ENCODE data around the gene NFE2L3.
"Not testable (repeated sequence)": the region's sequence is repeated elsewhere in the genome, so short reads cannot be mapped to it uniquely, and the experiment has no call there.

The NFE2L3 gene

DNA sequence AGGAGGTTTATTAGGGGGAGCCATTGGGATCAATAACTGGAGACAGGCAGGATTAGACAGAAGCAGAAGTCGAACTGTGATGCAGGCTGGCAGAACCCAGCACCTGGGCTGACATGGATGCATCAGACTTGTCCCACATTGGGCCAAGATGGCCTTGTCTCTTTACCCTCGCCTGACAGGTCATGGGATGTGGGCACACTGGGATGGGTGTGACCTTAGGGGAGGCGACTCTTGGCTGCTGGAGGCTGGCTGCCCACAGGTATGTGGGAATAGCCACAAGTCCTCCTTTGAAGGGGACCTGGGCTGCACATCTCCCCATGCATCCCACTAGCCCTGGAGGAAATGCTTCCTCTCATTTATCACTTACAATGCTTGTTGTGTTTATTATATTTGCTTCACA, 17.3 kb downstream of the NFE2L3 start:
- DNase-seq, result no peak

GRCh38 chr7:26170663-26171062, 18.7 kb downstream of the NFE2L3 start:
- DNase-seq, result no peak

GRCh38 chr7:26171601-26172000, 19.6 kb downstream of the NFE2L3 start:
- DNase-seq, result no peak

DNA sequence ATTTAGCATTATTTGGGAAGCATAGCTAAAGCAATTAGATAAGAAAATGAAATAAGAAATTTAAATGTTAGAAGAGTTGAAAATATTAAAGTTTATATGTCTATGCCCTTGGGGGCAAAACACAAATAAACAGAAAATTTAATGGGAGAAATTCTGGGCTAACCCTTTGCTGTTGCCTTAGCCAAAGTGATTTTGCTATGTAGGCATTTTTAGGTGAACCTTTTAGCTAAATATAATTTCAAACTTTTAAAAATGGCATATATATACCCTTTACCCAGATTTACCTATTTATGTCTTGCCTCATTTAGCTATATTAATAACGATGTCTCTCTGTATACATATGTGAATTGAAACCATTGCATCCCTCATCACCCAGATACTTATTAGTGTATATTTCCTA, 20.1 kb downstream of the NFE2L3 start:
- DNase-seq, result no peak

- not testable (repeated sequence) for DNase-seq
Measured at GRCh38 chr7:26175903-26176302, 23.9 kb downstream of the NFE2L3 start.

- not testable (repeated sequence) for DNase-seq
Measured at GRCh38 chr7:26176696-26177095, 24.7 kb downstream of the NFE2L3 start.

DNA sequence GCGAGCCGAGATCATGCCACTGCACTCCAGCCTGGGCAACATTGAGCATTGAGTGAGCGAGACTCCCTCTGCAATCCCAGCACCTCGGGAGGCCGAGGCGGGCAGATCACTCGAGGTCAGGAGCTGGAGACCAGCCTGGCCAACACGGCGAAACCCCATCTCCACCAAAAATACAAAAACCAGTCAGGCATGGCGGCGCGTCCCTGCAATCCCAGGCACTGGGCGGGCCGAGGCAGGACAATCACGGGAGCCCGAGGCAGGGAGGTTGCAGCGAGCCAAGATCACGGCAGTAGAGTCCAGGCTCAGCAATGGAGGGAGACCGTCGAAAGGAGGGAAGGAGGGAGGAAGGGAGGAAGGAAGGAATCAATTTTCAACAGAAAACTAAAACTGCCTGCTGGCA, 25.3 kb downstream of the NFE2L3 start:
- DNase-seq, result not testable (repeated sequence)

DNA sequence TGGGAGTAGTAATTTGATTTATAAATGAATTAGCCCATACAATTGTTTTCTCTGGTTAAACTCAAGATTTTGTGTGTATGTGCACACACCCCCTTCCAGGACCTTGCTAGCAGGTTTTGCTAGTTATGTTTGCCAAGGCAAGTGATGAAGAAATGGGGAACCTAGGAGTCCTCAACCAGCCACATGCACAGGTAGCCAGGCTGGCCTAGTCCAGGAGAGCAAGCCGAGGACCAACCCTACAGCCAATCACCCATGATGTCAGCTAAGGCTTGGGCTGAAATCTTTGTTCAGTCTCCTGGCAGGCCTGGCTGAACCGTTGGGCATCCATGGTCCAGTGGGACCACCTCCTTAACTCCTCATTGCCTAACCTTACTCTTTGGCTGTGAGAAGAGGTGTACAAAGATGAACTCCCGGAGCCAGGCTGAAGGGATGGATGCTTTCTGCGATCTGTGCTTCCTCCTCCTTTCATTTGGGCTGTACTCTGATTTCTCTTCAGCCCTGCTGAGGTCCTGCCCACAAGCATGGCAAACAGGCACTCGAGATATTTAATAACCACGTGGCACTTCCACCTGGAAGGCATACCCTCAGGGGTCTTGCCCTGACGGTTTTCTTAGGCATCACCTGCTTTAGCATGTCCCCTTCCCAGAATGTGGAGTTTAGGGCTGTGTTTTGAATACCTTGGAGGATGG, 26.4 kb downstream of the NFE2L3 start:
- DNase-seq, result no peak

GRCh38 chr7:26179422-26179821, 27.4 kb downstream of the NFE2L3 start:
- DNase-seq, result no peak

- DNase-seq, result no peak
Measured at GRCh38 chr7:26179826-26180497, 28.0 kb downstream of the NFE2L3 start.

GRCh38 chr7:26180792-26181198, 28.8 kb downstream of the NFE2L3 start:
- no peak for DNase-seq

- no peak for DNase-seq
Measured at GRCh38 chr7:26181474-26182227, 29.7 kb downstream of the NFE2L3 start.

- no peak for DNase-seq
Measured at GRCh38 chr7:26182283-26182682, 30.3 kb downstream of the NFE2L3 start.

DNA sequence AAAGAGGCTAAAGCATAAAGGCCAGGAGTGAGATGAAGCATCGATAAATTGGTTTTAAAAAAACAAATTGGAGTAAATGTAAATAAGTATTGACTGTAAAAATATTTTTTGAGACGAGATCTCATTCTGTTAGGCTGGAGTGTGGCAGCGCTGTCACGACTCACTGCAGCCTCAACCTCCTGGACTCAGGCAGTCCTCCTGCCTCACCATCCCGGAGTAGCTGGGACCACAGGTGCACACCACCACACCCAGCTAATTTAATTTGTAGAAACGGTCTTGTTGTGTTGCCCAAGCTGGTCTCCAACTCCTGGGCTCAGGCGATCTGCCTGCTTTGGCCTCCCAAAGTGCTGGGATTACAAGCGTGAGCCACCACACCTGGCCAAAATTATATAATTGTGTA, 30.7 kb downstream of the NFE2L3 start:
- DNase-seq, result no peak

DNA sequence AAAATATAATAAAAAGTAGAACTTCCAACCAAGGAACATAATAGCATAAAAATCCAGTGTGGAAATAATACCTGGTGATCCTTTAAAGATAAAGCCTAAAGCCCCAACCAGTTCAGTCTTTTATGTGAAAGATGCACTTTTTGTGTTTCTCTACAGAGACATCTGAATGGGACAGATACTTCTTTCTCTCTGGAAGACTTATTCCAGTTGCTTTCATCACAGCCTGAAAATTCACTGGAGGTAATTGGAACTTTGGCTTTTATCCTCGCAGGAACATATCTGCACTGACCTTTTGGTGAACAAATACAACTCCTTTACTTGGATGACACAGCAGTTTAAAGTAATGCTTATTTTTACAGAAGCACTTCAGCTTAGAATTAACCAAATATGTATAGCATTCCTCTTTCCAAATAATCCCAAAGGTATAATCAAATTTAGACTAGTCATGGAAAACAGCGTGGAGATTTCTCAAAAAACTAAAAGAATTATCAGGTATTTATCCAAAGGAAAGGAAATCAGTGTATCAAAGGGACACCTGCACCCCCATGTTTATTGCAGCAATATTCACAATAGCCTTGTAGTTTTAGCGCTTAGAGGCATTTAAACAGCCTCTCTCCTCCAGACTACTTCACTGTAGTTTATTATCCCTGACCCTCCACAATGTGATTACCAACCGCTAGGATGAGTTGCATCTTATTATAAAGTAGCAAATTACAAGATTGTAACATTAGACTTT, 31.7 kb downstream of the NFE2L3 start:
- DNase-seq, result no peak

DNA sequence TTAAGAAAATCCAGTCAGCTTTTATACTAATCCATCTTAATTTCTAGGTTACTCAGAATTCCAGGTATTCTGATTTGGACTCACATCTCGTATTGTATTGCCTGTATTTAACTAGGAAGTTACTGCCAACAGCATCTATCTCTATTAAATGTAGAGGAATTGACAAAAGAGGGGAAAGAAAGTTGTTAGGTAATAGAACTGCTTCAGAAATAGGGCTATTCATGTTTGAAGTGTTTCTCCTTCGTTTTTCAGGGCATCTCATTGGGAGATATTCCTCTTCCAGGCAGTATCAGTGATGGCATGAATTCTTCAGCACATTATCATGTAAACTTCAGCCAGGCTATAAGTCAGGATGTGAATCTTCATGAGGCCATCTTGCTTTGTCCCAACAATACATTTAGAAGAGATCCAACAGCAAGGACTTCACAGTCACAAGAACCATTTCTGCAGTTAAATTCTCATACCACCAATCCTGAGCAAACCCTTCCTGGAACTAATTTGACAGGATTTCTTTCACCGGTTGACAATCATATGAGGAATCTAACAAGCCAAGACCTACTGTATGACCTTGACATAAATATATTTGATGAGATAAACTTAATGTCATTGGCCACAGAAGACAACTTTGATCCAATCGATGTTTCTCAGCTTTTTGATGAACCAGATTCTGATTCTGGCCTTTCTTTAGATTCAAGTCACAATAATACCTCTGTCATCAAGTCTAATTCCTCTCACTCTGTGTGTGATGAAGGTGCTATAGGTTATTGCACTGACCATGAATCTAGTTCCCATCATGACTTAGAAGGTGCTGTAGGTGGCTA, 32.5 kb downstream of the NFE2L3 start:
- DNase-seq, result not testable (repeated sequence)

DNA sequence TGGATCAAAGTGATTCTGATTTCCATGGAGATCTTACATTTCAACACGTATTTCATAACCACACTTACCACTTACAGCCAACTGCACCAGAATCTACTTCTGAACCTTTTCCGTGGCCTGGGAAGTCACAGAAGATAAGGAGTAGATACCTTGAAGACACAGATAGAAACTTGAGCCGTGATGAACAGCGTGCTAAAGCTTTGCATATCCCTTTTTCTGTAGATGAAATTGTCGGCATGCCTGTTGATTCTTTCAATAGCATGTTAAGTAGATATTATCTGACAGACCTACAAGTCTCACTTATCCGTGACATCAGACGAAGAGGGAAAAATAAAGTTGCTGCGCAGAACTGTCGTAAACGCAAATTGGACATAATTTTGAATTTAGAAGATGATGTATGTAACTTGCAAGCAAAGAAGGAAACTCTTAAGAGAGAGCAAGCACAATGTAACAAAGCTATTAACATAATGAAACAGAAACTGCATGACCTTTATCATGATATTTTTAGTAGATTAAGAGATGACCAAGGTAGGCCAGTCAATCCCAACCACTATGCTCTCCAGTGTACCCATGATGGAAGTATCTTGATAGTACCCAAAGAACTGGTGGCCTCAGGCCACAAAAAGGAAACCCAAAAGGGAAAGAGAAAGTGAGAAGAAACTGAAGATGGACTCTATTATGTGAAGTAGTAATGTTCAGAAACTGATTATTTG, 33.3 kb downstream of the NFE2L3 start:
- DNase-seq, result no peak

GRCh38 chr7:26185844-26186180, 33.8 kb downstream of the NFE2L3 start:
- no peak for DNase-seq

- no peak for DNase-seq
Measured at GRCh38 chr7:26186364-26187311, 34.6 kb downstream of the NFE2L3 start.

- DNase-seq, result no peak
Measured at GRCh38 chr7:26187380-26188205, 35.6 kb downstream of the NFE2L3 start.
